GM19240 (cell line): Measurements from ENCODE around the gene ST3GAL2.
"Not testable (repeated sequence)": the region's sequence is repeated elsewhere in the genome, so short reads cannot be mapped to it uniquely, and the experiment has no call there.

Experiments used
- DNase-seq: peaks from one replicate; pipeline ENCODE4 v3.0.0; 2011; ENCODE audit warnings: low spot score; ENCODE audit not compliant: insufficient read length

Gene ST3GAL2

GRCh38 chr16:70337814-70338213 lies 101.1 kb downstream of the ST3GAL2 start:
- DNase-seq, result no peak

- not testable (repeated sequence) for DNase-seq
These were observed 106.2 kb downstream of the ST3GAL2 start for GRCh38 chr16:70332728-70333127.

- DNase-seq, result no peak
These were observed 107.1 kb downstream of the ST3GAL2 start for GRCh38 chr16:70331588-70332358.

- DNase-seq, result no peak
These were observed 107.8 kb downstream of the ST3GAL2 start for GRCh38 chr16:70331091-70331490.
